LNCAP (cell line): Measurements from ENCODE around the gene PCDHB12.

Experiments used
- TF ChIP-seq, protein P1 (sequence below): fragments of 450-650 bp; IDR thresholded peaks from 2 replicates; pipeline ENCODE4 v1.5.1; 2017; ENCODE audit warnings: mild to moderate bottlenecking

Gene PCDHB12

DNA sequence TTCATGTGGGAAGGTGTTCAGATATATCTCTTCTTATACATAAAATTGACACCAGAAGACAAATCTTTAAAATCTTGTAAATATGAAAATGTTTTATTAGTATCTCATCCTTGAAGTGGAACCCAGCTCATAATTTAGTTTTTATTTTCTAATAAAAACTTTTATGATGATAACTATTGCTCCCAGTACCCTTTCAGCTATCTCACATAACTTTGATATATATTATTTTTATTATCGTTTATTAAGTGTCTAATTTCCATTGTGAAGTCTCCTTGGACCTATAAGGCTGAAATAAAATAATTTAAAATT, 52.7 kb downstream of the PCDHB12 start:
- TF ChIP-seq, protein P1, sequence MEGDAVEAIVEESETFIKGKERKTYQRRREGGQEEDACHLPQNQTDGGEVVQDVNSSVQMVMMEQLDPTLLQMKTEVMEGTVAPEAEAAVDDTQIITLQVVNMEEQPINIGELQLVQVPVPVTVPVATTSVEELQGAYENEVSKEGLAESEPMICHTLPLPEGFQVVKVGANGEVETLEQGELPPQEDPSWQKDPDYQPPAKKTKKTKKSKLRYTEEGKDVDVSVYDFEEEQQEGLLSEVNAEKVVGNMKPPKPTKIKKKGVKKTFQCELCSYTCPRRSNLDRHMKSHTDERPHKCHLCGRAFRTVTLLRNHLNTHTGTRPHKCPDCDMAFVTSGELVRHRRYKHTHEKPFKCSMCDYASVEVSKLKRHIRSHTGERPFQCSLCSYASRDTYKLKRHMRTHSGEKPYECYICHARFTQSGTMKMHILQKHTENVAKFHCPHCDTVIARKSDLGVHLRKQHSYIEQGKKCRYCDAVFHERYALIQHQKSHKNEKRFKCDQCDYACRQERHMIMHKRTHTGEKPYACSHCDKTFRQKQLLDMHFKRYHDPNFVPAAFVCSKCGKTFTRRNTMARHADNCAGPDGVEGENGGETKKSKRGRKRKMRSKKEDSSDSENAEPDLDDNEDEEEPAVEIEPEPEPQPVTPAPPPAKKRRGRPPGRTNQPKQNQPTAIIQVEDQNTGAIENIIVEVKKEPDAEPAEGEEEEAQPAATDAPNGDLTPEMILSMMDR, result no peak
